GM23338 (cell line): ENCODE results near the gene NNT. TPM values are rescaled to one million over a fixed set of nuclear protein-coding genes. Genes with fewer than 3 reads are reported as not detected.

Experiments used
- ATAC-seq: fragments of 200-7000 bp; cut with Tn5 transposase; 3 replicates; pipeline ENCODE4 v1.9.1; 2020
- DNase-seq: peaks from one replicate; pipeline ENCODE4 v3.0.0-alpha.2; 2015; ENCODE audit warnings: low spot score
- H2AFZ ChIP-seq: fragments of 200-600 bp; sonication (generic); 2 replicates; pipeline ENCODE4 v1.8.0; 2016; ENCODE audit warnings: antibody characterized with exemption, mild to moderate bottlenecking, moderate library complexity
- H3F3A ChIP-seq: fragments of 200-600 bp; sonication (generic); replicated peaks from 2 replicates; pipeline ENCODE4 v1.8.0; 2017; ENCODE audit warnings: antibody characterized with exemption, mixed run types, low read depth
- H3K27ac ChIP-seq: fragments of 200-600 bp; sonication (generic); 2 replicates; pipeline ENCODE4 v1.6.1; 2016; ENCODE audit warnings: low read depth
- H3K27me3 ChIP-seq: fragments of 200-600 bp; sonication (generic); 2 replicates; pipeline ENCODE4 v1.8.0; 2016; ENCODE audit warnings: mild to moderate bottlenecking, mixed run types, moderate library complexity; ENCODE audit not compliant: insufficient read depth
- H3K36me3 ChIP-seq: fragments of 200-600 bp; sonication (generic); 2 replicates; pipeline ENCODE4 v1.8.0; 2016; ENCODE audit warnings: mild to moderate bottlenecking; ENCODE audit not compliant: insufficient read depth
- H3K4me1 ChIP-seq: fragments of 200-600 bp; sonication (generic); 2 replicates; pipeline ENCODE4 v1.8.0; 2016; ENCODE audit warnings: mild to moderate bottlenecking, moderate library complexity; ENCODE audit not compliant: insufficient read depth
- H3K4me2 ChIP-seq: fragments of 200-600 bp; sonication (generic); 2 replicates; pipeline ENCODE4 v1.7.1; 2017; ENCODE audit warnings: mixed run types
- H3K4me3 ChIP-seq: fragments of 200-600 bp; sonication (generic); 2 replicates; pipeline ENCODE4 v1.6.1; 2016; ENCODE audit warnings: mixed run types
- H3K79me2 ChIP-seq: fragments of 200-600 bp; sonication (generic); replicated peaks from 2 replicates; pipeline ENCODE4 v1.8.0; 2017; ENCODE audit warnings: mild to moderate bottlenecking; ENCODE audit not compliant: insufficient read depth
- H3K9me2 ChIP-seq: fragments of 200-600 bp; sonication (generic); 2 replicates; pipeline ENCODE4 v1.8.0; 2017; ENCODE audit not compliant: insufficient read depth
- H4K20me1 ChIP-seq: fragments of 200-600 bp; sonication (generic); replicated peaks from 2 replicates; pipeline ENCODE4 v1.8.0; 2017; ENCODE audit warnings: mild to moderate bottlenecking; ENCODE audit not compliant: insufficient read depth
- H3K27ac Mint-ChIP-seq: 2 replicates; pipeline ENCODE4 v1.8.0; 2020; ENCODE audit warnings: inconsistent platforms, mild to moderate bottlenecking, moderate library complexity, mixed read lengths
- H3K27me3 Mint-ChIP-seq: 3 replicates; pipeline ENCODE4 v1.8.0; 2022; ENCODE audit warnings: low read depth, mild to moderate bottlenecking, moderate library complexity, mixed read lengths, inconsistent platforms; ENCODE audit not compliant: insufficient read depth, poor library complexity
- H3K36me3 Mint-ChIP-seq: 3 replicates; pipeline ENCODE4 v1.8.0; 2021; ENCODE audit warnings: low read depth, mild to moderate bottlenecking, inconsistent platforms, moderate library complexity, mixed read lengths
- H3K4me1 Mint-ChIP-seq: 3 replicates; pipeline ENCODE4 v1.8.0; 2020; ENCODE audit warnings: mild to moderate bottlenecking, inconsistent platforms, mixed read lengths
- H3K4me3 Mint-ChIP-seq: 3 replicates; pipeline ENCODE4 v1.8.0; 2021; ENCODE audit warnings: moderate library complexity, mild to moderate bottlenecking, inconsistent platforms, mixed read lengths
- H3K9me3 Mint-ChIP-seq: 3 replicates; pipeline ENCODE4 v1.8.0; 2020; ENCODE audit warnings: moderate library complexity, mild to moderate bottlenecking, inconsistent platforms, mixed read lengths
- JUNB ChIP-seq: IDR thresholded peaks from one replicate; pipeline ENCODE4 v1.6.1; 2016; ENCODE audit warnings: antibody characterized with exemption; ENCODE audit not compliant: unreplicated experiment
- NANOG ChIP-seq: IDR thresholded peaks from 2 replicates; pipeline ENCODE4 v1.6.1; 2016; ENCODE audit warnings: antibody characterized with exemption, borderline replicate concordance
- STAT1 ChIP-seq: IDR thresholded peaks from one replicate; pipeline ENCODE4 v1.6.1; 2016; ENCODE audit warnings: antibody characterized with exemption; ENCODE audit not compliant: unreplicated experiment
- ZNF114 ChIP-seq: fragments of 250-450 bp; sonication (Bioruptor Pico); IDR thresholded peaks from 2 replicates; pipeline ENCODE4 v1.5.0; 2020; ENCODE audit warnings: mild to moderate bottlenecking, moderate library complexity
- ZNF331 ChIP-seq: fragments of 250-450 bp; sonication (Bioruptor Pico); IDR thresholded peaks from 2 replicates; pipeline ENCODE4 v1.5.0; 2020; ENCODE audit warnings: low read depth, mild to moderate bottlenecking, moderate library complexity
- polyA plus RNA-seq: library from polyadenylated mRNA; unstranded; fragments of >200 nt; fragmentation: Nextera tagmentation; extraction: Ambion mirVana; gene quantifications from 2 replicates; pipeline ENCODE4 v1.2.1, GENCODE V29; 2016
- total RNA-seq: library from RNA; depleted of rRNA; stranded (reverse); fragments of >200 nt; shearing (Covaris generic); gene quantifications from 2 replicates; pipeline ENCODE4 v1.2.3, GENCODE V29; 2014
- TF ChIP-seq, protein P1 (sequence below): fragments of 250-450 bp; sonication (Bioruptor Pico); IDR thresholded peaks from 2 replicates; pipeline ENCODE4 v1.5.0; 2020; ENCODE audit warnings: mild to moderate bottlenecking, moderate library complexity
- TF ChIP-seq, protein P2 (sequence below): IDR thresholded peaks from 2 replicates; pipeline ENCODE4 v1.6.1; 2016; ENCODE audit warnings: antibody characterized with exemption

Gene NNT
- total and polyA plus RNA-seq, 2 experiments from 2014 or later: 10.8 to 15.9 TPM

DNA sequence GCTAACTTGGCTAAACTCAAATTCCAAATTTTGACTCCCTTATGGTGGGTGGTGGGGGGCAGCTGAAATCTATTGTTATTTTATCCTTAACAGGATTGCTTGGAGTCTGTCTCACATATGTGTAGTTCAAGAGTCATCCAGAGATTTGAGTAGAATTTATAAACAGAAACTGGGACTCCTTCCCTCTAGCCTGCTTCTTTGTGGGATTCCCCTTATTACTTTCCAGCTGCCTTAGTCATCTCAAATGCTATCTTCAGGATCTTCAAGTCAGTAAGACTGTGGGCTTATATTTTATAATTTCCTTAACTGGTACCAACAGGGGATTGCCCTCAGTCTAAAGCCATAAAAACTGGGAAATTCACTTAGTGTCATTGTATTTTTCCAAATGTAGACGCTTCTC is 55.5 kb downstream of the NNT start:
- no peak for ATAC-seq
- Mint-ChIP-seq H3K9me3 (no peaks in the 10 kb centered on the region), H3K4me3 (no peak overlapping the region), H3K4me1 (no peaks in the 10 kb centered on the region), H3K27ac (no peak overlapping the region), H3K36me3 (peaks cover 9% of the 10 kb centered on the region), H3K27me3 (peaks cover 2% of the 10 kb centered on the region)
- Histone ChIP-seq H3K36me3 (no peaks in the 10 kb centered on the region), H3K27ac (no peak overlapping the region), H3K9me2 (no peaks in the 10 kb centered on the region), H3F3A (no peaks in the 10 kb centered on the region), H3K27me3 (no peaks in the 10 kb centered on the region), H3K4me3 (no peak overlapping the region), H2AFZ (no peak overlapping the region), H3K4me2 (no peak overlapping the region), H4K20me1 (no peaks in the 10 kb centered on the region), H3K4me1 (no peaks in the 10 kb centered on the region), H3K79me2 (no peaks in the 10 kb centered on the region)
- DNase-seq: no peak
- TF ChIP-seq ZNF114 (CRISPR knock-in tag): no peak

DNA sequence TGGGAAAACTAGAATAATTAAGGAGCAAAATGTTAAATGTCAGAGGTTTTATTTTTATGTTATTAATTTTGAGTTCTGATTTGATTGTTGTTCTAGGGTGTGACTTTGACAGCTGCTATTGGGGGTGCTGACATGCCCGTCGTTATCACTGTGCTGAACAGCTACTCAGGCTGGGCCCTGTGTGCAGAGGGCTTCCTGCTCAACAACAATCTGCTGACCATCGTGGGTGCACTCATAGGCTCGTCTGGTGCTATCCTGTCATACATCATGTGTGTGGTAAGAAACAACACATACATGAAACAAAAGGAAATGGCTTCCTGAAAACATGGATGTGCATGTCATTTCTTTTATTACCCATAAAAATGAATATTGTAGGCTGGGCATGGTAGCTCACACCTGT is 56.1 kb downstream of the NNT start:
- Mint-ChIP-seq H3K27ac (no peak overlapping the region), H3K4me3 (no peak overlapping the region), H3K27me3 (peaks cover 2% of the 10 kb centered on the region), H3K4me1 (no peaks in the 10 kb centered on the region), H3K36me3 (peaks cover 10% of the 10 kb centered on the region), H3K9me3 (no peaks in the 10 kb centered on the region)
- Histone ChIP-seq H4K20me1 (no peaks in the 10 kb centered on the region), H3K4me1 (no peaks in the 10 kb centered on the region), H3K4me2 (no peak overlapping the region), H3F3A (no peaks in the 10 kb centered on the region), H3K36me3 (no peaks in the 10 kb centered on the region), H3K9me2 (no peaks in the 10 kb centered on the region), H3K79me2 (no peaks in the 10 kb centered on the region), H3K27ac (no peak overlapping the region), H2AFZ (no peak overlapping the region), H3K4me3 (no peak overlapping the region), H3K27me3 (no peaks in the 10 kb centered on the region)
- DNase-seq: no peak
- TF ChIP-seq, protein P1, sequence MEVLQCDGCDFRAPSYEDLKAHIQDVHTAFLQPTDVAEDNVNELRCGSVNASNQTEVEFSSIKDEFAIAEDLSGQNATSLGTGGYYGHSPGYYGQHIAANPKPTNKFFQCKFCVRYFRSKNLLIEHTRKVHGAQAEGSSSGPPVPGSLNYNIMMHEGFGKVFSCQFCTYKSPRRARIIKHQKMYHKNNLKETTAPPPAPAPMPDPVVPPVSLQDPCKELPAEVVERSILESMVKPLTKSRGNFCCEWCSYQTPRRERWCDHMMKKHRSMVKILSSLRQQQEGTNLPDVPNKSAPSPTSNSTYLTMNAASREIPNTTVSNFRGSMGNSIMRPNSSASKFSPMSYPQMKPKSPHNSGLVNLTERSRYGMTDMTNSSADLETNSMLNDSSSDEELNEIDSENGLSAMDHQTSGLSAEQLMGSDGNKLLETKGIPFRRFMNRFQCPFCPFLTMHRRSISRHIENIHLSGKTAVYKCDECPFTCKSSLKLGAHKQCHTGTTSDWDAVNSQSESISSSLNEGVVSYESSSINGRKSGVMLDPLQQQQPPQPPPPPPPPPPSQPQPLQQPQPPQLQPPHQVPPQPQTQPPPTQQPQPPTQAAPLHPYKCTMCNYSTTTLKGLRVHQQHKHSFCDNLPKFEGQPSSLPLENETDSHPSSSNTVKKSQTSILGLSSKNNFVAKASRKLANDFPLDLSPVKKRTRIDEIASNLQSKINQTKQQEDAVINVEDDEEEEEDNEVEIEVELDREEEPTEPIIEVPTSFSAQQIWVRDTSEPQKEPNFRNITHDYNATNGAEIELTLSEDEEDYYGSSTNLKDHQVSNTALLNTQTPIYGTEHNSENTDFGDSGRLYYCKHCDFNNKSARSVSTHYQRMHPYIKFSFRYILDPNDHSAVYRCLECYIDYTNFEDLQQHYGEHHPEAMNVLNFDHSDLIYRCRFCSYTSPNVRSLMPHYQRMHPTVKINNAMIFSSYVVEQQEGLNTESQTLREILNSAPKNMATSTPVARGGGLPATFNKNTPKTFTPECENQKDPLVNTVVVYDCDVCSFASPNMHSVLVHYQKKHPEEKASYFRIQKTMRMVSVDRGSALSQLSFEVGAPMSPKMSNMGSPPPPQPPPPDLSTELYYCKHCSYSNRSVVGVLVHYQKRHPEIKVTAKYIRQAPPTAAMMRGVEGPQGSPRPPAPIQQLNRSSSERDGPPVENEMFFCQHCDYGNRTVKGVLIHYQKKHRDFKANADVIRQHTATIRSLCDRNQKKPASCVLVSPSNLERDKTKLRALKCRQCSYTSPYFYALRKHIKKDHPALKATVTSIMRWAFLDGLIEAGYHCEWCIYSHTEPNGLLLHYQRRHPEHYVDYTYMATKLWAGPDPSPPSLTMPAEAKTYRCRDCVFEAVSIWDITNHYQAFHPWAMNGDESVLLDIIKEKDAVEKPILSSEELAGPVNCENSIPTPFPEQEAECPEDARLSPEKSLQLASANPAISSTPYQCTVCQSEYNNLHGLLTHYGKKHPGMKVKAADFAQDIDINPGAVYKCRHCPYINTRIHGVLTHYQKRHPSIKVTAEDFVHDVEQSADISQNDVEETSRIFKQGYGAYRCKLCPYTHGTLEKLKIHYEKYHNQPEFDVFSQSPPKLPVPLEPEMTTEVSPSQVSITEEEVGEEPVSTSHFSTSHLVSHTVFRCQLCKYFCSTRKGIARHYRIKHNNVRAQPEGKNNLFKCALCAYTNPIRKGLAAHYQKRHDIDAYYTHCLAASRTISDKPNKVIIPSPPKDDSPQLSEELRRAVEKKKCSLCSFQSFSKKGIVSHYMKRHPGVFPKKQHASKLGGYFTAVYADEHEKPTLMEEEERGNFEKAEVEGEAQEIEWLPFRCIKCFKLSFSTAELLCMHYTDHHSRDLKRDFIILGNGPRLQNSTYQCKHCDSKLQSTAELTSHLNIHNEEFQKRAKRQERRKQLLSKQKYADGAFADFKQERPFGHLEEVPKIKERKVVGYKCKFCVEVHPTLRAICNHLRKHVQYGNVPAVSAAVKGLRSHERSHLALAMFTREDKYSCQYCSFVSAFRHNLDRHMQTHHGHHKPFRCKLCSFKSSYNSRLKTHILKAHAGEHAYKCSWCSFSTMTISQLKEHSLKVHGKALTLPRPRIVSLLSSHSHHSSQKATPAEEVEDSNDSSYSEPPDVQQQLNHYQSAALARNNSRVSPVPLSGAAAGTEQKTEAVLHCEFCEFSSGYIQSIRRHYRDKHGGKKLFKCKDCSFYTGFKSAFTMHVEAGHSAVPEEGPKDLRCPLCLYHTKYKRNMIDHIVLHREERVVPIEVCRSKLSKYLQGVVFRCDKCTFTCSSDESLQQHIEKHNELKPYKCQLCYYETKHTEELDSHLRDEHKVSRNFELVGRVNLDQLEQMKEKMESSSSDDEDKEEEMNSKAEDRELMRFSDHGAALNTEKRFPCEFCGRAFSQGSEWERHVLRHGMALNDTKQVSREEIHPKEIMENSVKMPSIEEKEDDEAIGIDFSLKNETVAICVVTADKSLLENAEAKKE (CRISPR knock-in tag): no peak
- TF ChIP-seq, protein P2, sequence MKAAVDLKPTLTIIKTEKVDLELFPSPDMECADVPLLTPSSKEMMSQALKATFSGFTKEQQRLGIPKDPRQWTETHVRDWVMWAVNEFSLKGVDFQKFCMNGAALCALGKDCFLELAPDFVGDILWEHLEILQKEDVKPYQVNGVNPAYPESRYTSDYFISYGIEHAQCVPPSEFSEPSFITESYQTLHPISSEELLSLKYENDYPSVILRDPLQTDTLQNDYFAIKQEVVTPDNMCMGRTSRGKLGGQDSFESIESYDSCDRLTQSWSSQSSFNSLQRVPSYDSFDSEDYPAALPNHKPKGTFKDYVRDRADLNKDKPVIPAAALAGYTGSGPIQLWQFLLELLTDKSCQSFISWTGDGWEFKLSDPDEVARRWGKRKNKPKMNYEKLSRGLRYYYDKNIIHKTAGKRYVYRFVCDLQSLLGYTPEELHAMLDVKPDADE: no peak
- TF ChIP-seq NANOG (no peak), ZNF331 (CRISPR knock-in tag) (no peak), JUNB (no peak), STAT1 (no peak)
- ATAC-seq: no peak
